Esophagus muscularis mucosa (tissue), 3 donors: ENCODE results near the gene CACNA2D3.

Experiments used
- POLR2A ChIP-seq: fragments of 450-650 bp; IDR thresholded peaks from one replicate; pipeline ENCODE4 v1.6.1; 2017; ENCODE audit warnings: antibody characterized with exemption, moderate library complexity, mild to moderate bottlenecking, low read depth
- TF ChIP-seq, protein P1 (sequence below), 3 experiments: fragments of 200-600 bp in 2 of 3; fragments of 450-650 bp in 1 of 3; sonication (generic) in 2 of 3; IDR thresholded peaks; one replicate each; pipeline ENCODE4 v1.5.1; 2017 to 2019; ENCODE audit warnings: antibody characterized with exemption in 3 of 3, mild to moderate bottlenecking in 2 of 3, moderate library complexity in 1 of 3

- TF ChIP-seq, protein P1, sequence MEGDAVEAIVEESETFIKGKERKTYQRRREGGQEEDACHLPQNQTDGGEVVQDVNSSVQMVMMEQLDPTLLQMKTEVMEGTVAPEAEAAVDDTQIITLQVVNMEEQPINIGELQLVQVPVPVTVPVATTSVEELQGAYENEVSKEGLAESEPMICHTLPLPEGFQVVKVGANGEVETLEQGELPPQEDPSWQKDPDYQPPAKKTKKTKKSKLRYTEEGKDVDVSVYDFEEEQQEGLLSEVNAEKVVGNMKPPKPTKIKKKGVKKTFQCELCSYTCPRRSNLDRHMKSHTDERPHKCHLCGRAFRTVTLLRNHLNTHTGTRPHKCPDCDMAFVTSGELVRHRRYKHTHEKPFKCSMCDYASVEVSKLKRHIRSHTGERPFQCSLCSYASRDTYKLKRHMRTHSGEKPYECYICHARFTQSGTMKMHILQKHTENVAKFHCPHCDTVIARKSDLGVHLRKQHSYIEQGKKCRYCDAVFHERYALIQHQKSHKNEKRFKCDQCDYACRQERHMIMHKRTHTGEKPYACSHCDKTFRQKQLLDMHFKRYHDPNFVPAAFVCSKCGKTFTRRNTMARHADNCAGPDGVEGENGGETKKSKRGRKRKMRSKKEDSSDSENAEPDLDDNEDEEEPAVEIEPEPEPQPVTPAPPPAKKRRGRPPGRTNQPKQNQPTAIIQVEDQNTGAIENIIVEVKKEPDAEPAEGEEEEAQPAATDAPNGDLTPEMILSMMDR (IDR thresholded peaks at IDR 0.05), result no peak
- TF ChIP-seq POLR2A, result no peak
These were observed 538.4 kb downstream of the CACNA2D3 start for GRCh38 chr3:54660714-54661132.
